HEK293 (cell line): ENCODE measurements around the gene FAM131B.
A peak's percentile ranks its signal among the peaks of the same experiment; 100 is the strongest.

ENCODE experiments used
- CTCF ChIA-PET: fragments of 350-600 bp; formaldehyde crosslinking; extraction: SDS; loops from one replicate; lab custom pipeline; 2021; ENCODE audit warnings: antibody characterized with exemption; lab: Yijun Ruan, JAX
- POLR2A ChIA-PET: fragments of 300-600 bp; formaldehyde crosslinking; extraction: SDS; loops from one replicate; lab custom pipeline; 2020; ENCODE audit warnings: antibody characterized with exemption, inconsistent platforms; lab: Yijun Ruan, JAX
- H3K27ac ChIP-seq: fragments of 200-500 bp; sonication (Bioruptor generic); 2 replicates; pipeline ENCODE4 v1.5.1; 2014; ENCODE audit warnings: low read depth, low read length, control low read depth, inconsistent platforms; ENCODE audit errors: extremely low read depth
- H3K36me3 ChIP-seq, 2 experiments: fragments of 200-500 bp in 1 of 2; sonication (Bioruptor generic) in 1 of 2; 1 replicate in 1 of 2; 2 replicates in 1 of 2; pipeline ENCODE4 v1.5.1; 2014 to 2017; ENCODE audit warnings: inconsistent platforms in 2 of 2, low read length in 2 of 2; ENCODE audit not compliant: control insufficient read depth in 2 of 2, insufficient read depth in 1 of 2
- H3K4me1 ChIP-seq: fragments of 200-500 bp; sonication (Bioruptor generic); 2 replicates; pipeline ENCODE4 v1.5.1; 2014; ENCODE audit warnings: mild to moderate bottlenecking, low read length, inconsistent platforms; ENCODE audit not compliant: control insufficient read depth, insufficient read depth
- H3K4me3 ChIP-seq: 2 replicates; pipeline ENCODE4 v1.5.1; 2011; ENCODE audit warnings: low read depth, mild to moderate bottlenecking, control low read depth, low read length, moderate library complexity
- H3K9me3 ChIP-seq: fragments of 200-500 bp; sonication (Bioruptor generic); 2 replicates; pipeline ENCODE4 v1.5.1; 2014; ENCODE audit warnings: low read depth, low read length, inconsistent platforms; ENCODE audit not compliant: control insufficient read depth, insufficient read depth
- ELK4 ChIP-seq: IDR thresholded peaks from 2 replicates; pipeline ENCODE4 v1.6.1; 2011; ENCODE audit warnings: mild to moderate bottlenecking, low read depth, low read length, borderline replicate concordance
- IKZF3 ChIP-seq: fragments of 450-650 bp; IDR thresholded peaks from 2 replicates; pipeline ENCODE4 v1.5.0; 2018; ENCODE audit warnings: missing biosample characterization, mild to moderate bottlenecking, missing genetic modification characterization, moderate library complexity
- PRDM4 ChIP-seq: fragments of 450-650 bp; formaldehyde crosslinking; IDR thresholded peaks from 2 replicates; pipeline ENCODE4 v1.5.1; 2017; ENCODE audit warnings: missing biosample characterization, missing genetic modification characterization
- REPIN1 ChIP-seq: fragments of 450-650 bp; formaldehyde crosslinking; IDR thresholded peaks from 2 replicates; pipeline ENCODE4 v1.5.1; 2017; ENCODE audit warnings: missing biosample characterization, missing genetic modification characterization, low read depth
- SCRT1 ChIP-seq: fragments of 450-650 bp; formaldehyde crosslinking; IDR thresholded peaks from 2 replicates; pipeline ENCODE4 v1.5.1; 2016; ENCODE audit warnings: missing biosample characterization, missing genetic modification characterization, borderline replicate concordance
- SP7 ChIP-seq: fragments of 450-650 bp; formaldehyde crosslinking; IDR thresholded peaks from 2 replicates; pipeline ENCODE4 v1.5.1; 2016; ENCODE audit warnings: missing biosample characterization, missing genetic modification characterization
- ZBTB1 ChIP-seq: fragments of 450-650 bp; formaldehyde crosslinking; IDR thresholded peaks from 2 replicates; pipeline ENCODE4 v1.5.1; 2016; ENCODE audit warnings: missing biosample characterization, missing genetic modification characterization
- ZBTB8A ChIP-seq: fragments of 450-650 bp; formaldehyde crosslinking; IDR thresholded peaks from 2 replicates; pipeline ENCODE4 v1.5.1; 2016; ENCODE audit warnings: missing biosample characterization, missing genetic modification characterization
- ZNF140 ChIP-seq: fragments of 450-650 bp; formaldehyde crosslinking; IDR thresholded peaks from 2 replicates; pipeline ENCODE4 v1.5.1; 2016; ENCODE audit warnings: missing biosample characterization, missing genetic modification characterization
- ZNF23 ChIP-seq: fragments of 450-650 bp; formaldehyde crosslinking; IDR thresholded peaks from 2 replicates; pipeline ENCODE4 v1.5.1; 2016; ENCODE audit warnings: missing biosample characterization, missing genetic modification characterization, borderline replicate concordance
- ZNF274 ChIP-seq, 2 experiments: fragments of 200-500 bp in 1 of 2; fragments of 450-650 bp in 1 of 2; sonication (Bioruptor generic) in 1 of 2; formaldehyde crosslinking in 1 of 2; IDR thresholded peaks; 2 replicates each; pipeline versions ENCODE4 v1.5.1 to v1.6.1; 2014 to 2016; ENCODE audit warnings: borderline replicate concordance in 1 of 2, inconsistent platforms in 1 of 2, low read length in 1 of 2, missing biosample characterization in 1 of 2, missing genetic modification characterization in 1 of 2
- ZNF324 ChIP-seq: fragments of 450-650 bp; formaldehyde crosslinking; IDR thresholded peaks from 2 replicates; pipeline ENCODE4 v1.5.1; 2016; ENCODE audit warnings: missing biosample characterization, missing genetic modification characterization
- ZNF341 ChIP-seq: fragments of 450-650 bp; formaldehyde crosslinking; IDR thresholded peaks from 2 replicates; pipeline ENCODE4; 2016; ENCODE audit warnings: low read depth, missing biosample characterization, missing genetic modification characterization
- ZNF366 ChIP-seq: fragments of 450-650 bp; formaldehyde crosslinking; conservative IDR thresholded peaks from 2 replicates; pipeline ENCODE4 v1.5.1; 2016; ENCODE audit warnings: missing biosample characterization, missing genetic modification characterization
- ZNF529 ChIP-seq: fragments of 450-650 bp; formaldehyde crosslinking; IDR thresholded peaks from 2 replicates; pipeline ENCODE4 v1.5.1; 2017; ENCODE audit warnings: missing genetic modification characterization, missing biosample characterization; ENCODE audit not compliant: insufficient replicate concordance
- ZNF549 ChIP-seq: fragments of 450-650 bp; IDR thresholded peaks from 2 replicates; pipeline ENCODE4 v1.5.1; 2018; ENCODE audit warnings: missing biosample characterization, missing genetic modification characterization, mild to moderate bottlenecking, inconsistent platforms, moderate library complexity
- ZNF560 ChIP-seq: fragments of 450-650 bp; formaldehyde crosslinking; IDR thresholded peaks from 2 replicates; pipeline ENCODE4 v1.5.1; 2017; ENCODE audit warnings: missing biosample characterization, missing genetic modification characterization, borderline replicate concordance
- ZNF658 ChIP-seq: fragments of 450-650 bp; formaldehyde crosslinking; IDR thresholded peaks from 2 replicates; pipeline ENCODE4; 2016; ENCODE audit warnings: missing biosample characterization, missing genetic modification characterization
- ZNF747 ChIP-seq: fragments of 450-650 bp; formaldehyde crosslinking; IDR thresholded peaks from 2 replicates; pipeline ENCODE4 v1.5.1; 2016; ENCODE audit warnings: missing biosample characterization, missing genetic modification characterization
- ZNF837 ChIP-seq: fragments of 450-650 bp; formaldehyde crosslinking; IDR thresholded peaks from 2 replicates; pipeline ENCODE4 v1.5.1; 2016; ENCODE audit warnings: missing biosample characterization, missing genetic modification characterization
- ZSCAN23 ChIP-seq: fragments of 450-650 bp; formaldehyde crosslinking; IDR thresholded peaks from 2 replicates; pipeline ENCODE4 v1.5.1; 2016; ENCODE audit warnings: missing biosample characterization, missing genetic modification characterization
- TF ChIP-seq, protein P1 (sequence below): fragments of 450-650 bp; formaldehyde crosslinking; IDR thresholded peaks from 2 replicates; pipeline ENCODE4 v1.5.1; 2016; ENCODE audit warnings: missing biosample characterization, missing genetic modification characterization
- TF ChIP-seq, protein P2 (sequence below): fragments of 450-650 bp; formaldehyde crosslinking; IDR thresholded peaks from 2 replicates; pipeline ENCODE4 v1.5.1; 2016; ENCODE audit warnings: missing biosample characterization, missing genetic modification characterization, borderline replicate concordance

FAM131B gene

DNA sequence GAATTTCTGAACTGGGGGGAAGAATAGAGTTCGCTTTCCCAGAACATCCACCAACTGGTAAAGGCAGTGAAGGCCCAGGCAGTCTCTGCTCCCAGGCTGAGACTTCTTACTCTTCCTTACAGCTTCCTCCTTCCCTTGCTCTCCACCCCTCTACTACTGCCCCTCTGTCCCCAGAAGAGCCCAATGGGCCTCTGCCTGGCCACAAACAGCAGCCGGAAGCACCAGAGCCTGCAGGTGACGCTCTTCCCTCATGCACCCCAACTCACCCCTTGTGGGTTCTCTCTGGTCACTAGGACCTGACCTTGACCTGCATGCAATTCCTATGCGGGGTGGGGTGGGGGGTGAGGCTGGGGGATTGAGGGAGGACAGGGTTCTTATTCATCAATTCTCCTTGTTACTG lies 16.5 kb downstream of the FAM131B start:
- no peaks in the 10 kb centered on the region for H3K4me1 ChIP-seq
- no peak overlapping the region for H3K4me3 ChIP-seq
- POLR2A ChIA-PET, result interaction anchor here (1.2 kb wide), 1 partner anchor 34 kb away, joined by 4 read pairs; no protein-coding TSS in a partner anchor
- no peaks in the 10 kb centered on the region for H3K36me3 ChIP-seq
- no peak for TF ChIP-seq ZNF658
- no peak for TF ChIP-seq REPIN1 (tag by site-specific recombination)
- CTCF ChIA-PET, result interaction anchor here (0.8 to 1.7 kb wide), 10 partner anchors 10 to 138 kb away, joined by 3 to 25 read pairs (median 5); no protein-coding TSS in a partner anchor
- no peaks in the 10 kb centered on the region for H3K9me3 ChIP-seq
- H3K27ac ChIP-seq, result no peak overlapping the region

DNA sequence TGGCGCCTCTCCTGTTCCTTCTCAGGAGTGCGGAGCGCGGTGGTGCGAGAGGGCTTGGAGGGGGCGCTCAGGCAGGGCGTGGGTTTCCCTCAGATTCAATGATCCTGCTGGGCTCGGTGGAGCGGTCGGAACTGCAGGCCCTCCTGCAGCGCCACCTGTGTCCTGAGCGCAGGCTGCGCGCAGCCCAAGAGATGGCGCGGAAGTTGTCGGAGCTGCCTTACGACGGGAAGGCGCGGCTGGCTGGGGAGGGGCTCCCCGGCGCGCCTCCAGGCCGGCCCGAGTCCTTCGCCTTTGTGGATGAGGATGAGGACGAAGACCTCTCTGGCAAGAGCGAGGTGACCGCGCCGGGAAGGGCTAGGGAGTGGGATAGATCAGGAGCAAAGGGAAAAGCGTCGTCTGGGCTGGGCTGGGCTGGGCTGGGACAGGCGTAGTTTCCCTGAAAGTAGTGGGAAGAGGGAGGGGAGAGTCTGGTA lies 17.0 kb downstream of the FAM131B start:
- H3K4me3 ChIP-seq, result peak overlapping the region; percentile 15; the same call in 1 of the 2 replicates
- ChIA-PET CTCF (interaction anchor here (0.6 to 1.7 kb wide), 16 partner anchors 9 to 1845 kb away, joined by 3 to 25 read pairs (median 4); no protein-coding TSS in a partner anchor), POLR2A (interaction anchor here (1.2 kb wide), 1 partner anchor 35 kb away, joined by 4 read pairs; no protein-coding TSS in a partner anchor)
- H3K4me1 ChIP-seq, result no peaks in the 10 kb centered on the region
- H3K9me3 ChIP-seq, result no peaks in the 10 kb centered on the region
- H3K36me3 ChIP-seq, result no peaks in the 10 kb centered on the region
- H3K27ac ChIP-seq, result no peak overlapping the region
- TF ChIP-seq ZNF274 (IDR thresholded peaks at IDR 0.05; ENCODE audit: low read length), result no peak
- TF ChIP-seq ZNF274 (tag by site-specific recombination; IDR thresholded peaks at IDR 0.05; ENCODE audit: borderline replicate concordance), result no peak
- TF ChIP-seq ZNF366 (tag by site-specific recombination), result no peak
- TF ChIP-seq ZBTB8A (tag by site-specific recombination), result peak; percentile 86
- no peak for TF ChIP-seq ZNF23 (tag by site-specific recombination)
- TF ChIP-seq ZNF560 (tag by site-specific recombination), result no peak
- TF ChIP-seq SCRT1 (tag by site-specific recombination), result no peak
- no peak for TF ChIP-seq ZNF529
- TF ChIP-seq ZSCAN23, result no peak
- TF ChIP-seq ZBTB1 (tag by site-specific recombination), result no peak
- peak; percentile 51 for TF ChIP-seq ZNF341 (tag by site-specific recombination)
- no peak for TF ChIP-seq ELK4
- TF ChIP-seq SP7 (tag by site-specific recombination), result 0 out of 2 replicates have a peak, but pooled peaks have one; percentile 33
- no peak for TF ChIP-seq ZNF549 (tag by site-specific recombination)
- no peak for TF ChIP-seq PRDM4 (tag by site-specific recombination)
- TF ChIP-seq ZNF747 (tag by site-specific recombination), result no peak
- TF ChIP-seq IKZF3 (tag by site-specific recombination), result peak; percentile 33; the same call in 1 of the 2 replicates
- TF ChIP-seq ZNF140, result peak; percentile 99
- no peak for TF ChIP-seq ZNF837 (tag by site-specific recombination)
- TF ChIP-seq, protein P1, sequence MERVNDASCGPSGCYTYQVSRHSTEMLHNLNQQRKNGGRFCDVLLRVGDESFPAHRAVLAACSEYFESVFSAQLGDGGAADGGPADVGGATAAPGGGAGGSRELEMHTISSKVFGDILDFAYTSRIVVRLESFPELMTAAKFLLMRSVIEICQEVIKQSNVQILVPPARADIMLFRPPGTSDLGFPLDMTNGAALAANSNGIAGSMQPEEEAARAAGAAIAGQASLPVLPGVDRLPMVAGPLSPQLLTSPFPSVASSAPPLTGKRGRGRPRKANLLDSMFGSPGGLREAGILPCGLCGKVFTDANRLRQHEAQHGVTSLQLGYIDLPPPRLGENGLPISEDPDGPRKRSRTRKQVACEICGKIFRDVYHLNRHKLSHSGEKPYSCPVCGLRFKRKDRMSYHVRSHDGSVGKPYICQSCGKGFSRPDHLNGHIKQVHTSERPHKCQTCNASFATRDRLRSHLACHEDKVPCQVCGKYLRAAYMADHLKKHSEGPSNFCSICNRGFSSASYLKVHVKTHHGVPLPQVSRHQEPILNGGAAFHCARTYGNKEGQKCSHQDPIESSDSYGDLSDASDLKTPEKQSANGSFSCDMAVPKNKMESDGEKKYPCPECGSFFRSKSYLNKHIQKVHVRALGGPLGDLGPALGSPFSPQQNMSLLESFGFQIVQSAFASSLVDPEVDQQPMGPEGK (tag by site-specific recombination), result peak; percentile 67
- TF ChIP-seq ZNF324 (tag by site-specific recombination), result no peak
- TF ChIP-seq, protein P2, sequence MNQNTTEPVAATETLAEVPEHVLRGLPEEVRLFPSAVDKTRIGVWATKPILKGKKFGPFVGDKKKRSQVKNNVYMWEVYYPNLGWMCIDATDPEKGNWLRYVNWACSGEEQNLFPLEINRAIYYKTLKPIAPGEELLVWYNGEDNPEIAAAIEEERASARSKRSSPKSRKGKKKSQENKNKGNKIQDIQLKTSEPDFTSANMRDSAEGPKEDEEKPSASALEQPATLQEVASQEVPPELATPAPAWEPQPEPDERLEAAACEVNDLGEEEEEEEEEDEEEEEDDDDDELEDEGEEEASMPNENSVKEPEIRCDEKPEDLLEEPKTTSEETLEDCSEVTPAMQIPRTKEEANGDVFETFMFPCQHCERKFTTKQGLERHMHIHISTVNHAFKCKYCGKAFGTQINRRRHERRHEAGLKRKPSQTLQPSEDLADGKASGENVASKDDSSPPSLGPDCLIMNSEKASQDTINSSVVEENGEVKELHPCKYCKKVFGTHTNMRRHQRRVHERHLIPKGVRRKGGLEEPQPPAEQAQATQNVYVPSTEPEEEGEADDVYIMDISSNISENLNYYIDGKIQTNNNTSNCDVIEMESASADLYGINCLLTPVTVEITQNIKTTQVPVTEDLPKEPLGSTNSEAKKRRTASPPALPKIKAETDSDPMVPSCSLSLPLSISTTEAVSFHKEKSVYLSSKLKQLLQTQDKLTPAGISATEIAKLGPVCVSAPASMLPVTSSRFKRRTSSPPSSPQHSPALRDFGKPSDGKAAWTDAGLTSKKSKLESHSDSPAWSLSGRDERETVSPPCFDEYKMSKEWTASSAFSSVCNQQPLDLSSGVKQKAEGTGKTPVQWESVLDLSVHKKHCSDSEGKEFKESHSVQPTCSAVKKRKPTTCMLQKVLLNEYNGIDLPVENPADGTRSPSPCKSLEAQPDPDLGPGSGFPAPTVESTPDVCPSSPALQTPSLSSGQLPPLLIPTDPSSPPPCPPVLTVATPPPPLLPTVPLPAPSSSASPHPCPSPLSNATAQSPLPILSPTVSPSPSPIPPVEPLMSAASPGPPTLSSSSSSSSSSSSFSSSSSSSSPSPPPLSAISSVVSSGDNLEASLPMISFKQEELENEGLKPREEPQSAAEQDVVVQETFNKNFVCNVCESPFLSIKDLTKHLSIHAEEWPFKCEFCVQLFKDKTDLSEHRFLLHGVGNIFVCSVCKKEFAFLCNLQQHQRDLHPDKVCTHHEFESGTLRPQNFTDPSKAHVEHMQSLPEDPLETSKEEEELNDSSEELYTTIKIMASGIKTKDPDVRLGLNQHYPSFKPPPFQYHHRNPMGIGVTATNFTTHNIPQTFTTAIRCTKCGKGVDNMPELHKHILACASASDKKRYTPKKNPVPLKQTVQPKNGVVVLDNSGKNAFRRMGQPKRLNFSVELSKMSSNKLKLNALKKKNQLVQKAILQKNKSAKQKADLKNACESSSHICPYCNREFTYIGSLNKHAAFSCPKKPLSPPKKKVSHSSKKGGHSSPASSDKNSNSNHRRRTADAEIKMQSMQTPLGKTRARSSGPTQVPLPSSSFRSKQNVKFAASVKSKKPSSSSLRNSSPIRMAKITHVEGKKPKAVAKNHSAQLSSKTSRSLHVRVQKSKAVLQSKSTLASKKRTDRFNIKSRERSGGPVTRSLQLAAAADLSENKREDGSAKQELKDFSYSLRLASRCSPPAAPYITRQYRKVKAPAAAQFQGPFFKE (tag by site-specific recombination), result no peak
